Measurements from ENCODE around the gene PRKCA.

DNA sequence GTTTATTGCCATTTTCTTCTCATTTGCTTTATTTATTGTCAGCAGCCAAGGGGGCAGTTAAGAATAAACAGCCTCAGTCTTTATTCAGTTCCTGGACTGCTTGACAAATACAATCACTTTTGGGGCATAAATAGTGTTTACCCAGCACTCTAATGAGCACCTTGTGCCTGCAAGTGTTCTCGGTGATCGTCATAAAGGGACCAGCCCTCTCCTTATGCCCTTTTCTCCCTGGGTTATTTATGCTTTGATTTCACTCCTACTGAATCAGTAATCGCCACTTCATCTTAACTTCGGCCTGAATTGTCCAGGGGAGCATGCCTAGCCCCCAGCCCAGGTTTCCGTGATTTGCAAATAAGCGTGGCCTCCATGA, 476.8 kb downstream of the PRKCA start:
- TF ChIP-seq, protein P1, sequence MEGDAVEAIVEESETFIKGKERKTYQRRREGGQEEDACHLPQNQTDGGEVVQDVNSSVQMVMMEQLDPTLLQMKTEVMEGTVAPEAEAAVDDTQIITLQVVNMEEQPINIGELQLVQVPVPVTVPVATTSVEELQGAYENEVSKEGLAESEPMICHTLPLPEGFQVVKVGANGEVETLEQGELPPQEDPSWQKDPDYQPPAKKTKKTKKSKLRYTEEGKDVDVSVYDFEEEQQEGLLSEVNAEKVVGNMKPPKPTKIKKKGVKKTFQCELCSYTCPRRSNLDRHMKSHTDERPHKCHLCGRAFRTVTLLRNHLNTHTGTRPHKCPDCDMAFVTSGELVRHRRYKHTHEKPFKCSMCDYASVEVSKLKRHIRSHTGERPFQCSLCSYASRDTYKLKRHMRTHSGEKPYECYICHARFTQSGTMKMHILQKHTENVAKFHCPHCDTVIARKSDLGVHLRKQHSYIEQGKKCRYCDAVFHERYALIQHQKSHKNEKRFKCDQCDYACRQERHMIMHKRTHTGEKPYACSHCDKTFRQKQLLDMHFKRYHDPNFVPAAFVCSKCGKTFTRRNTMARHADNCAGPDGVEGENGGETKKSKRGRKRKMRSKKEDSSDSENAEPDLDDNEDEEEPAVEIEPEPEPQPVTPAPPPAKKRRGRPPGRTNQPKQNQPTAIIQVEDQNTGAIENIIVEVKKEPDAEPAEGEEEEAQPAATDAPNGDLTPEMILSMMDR (IDR thresholded peaks at IDR 0.05), result no peak
- no peak for TF ChIP-seq EP300 (IDR thresholded peaks at IDR 0.05)

Measured in gastroesophageal sphincter (tissue), 3 donors.